Upper lobe of left lung (tissue), 6 donors: ENCODE measurements around the gene SCNN1G. TPM values are rescaled to one million over a fixed set of nuclear protein-coding genes. Genes with fewer than 3 reads are reported as not detected.
"Not testable (repeated sequence)": the region's sequence is repeated elsewhere in the genome, so short reads cannot be mapped to it uniquely, and the experiment has no call there.

ENCODE experiments used
- ATAC-seq, 2 donors: fragments of 200-7000 bp; cut with Tn5 transposase; one replicate each; pipeline ENCODE4 v1.9.1; 2022; ENCODE audit warnings: mild to moderate bottlenecking in 2 of 2, moderate library complexity in 2 of 2; ENCODE audit not compliant: low FRiP score in 2 of 2
- DNase-seq, 2 donors: peaks; one replicate each; pipeline ENCODE4 v3.0.0-alpha.2; 2019 to 2020
- H3K27ac ChIP-seq, 4 donors: fragments of 200-600 bp; sonication (generic); one replicate each; pipeline ENCODE4 v1.5.1; 2016 to 2019
- H3K27me3 ChIP-seq, 4 donors: fragments of 200-600 bp; sonication (generic); one replicate each; pipeline ENCODE4 v1.5.1; 2017 to 2019
- H3K36me3 ChIP-seq, 4 donors: fragments of 200-600 bp; sonication (generic); one replicate each; pipeline ENCODE4 v1.5.1; 2016 to 2019
- H3K4me1 ChIP-seq, 4 donors: fragments of 200-600 bp; sonication (generic); one replicate each; pipeline ENCODE4 v1.5.1; 2018 to 2019
- H3K4me3 ChIP-seq, 4 donors: fragments of 200-600 bp; sonication (generic); one replicate each; pipeline ENCODE4 v1.5.1; 2017 to 2019; ENCODE audit warnings: mild to moderate bottlenecking in 2 of 4, moderate library complexity in 1 of 4
- H3K9me3 ChIP-seq, 4 donors: fragments of 200-600 bp; sonication (generic); one replicate each; pipeline ENCODE4 v1.5.1; 2018 to 2019
- EP300 ChIP-seq, 4 donors: sonication (generic); formaldehyde crosslinking; IDR thresholded peaks; one replicate each; pipeline ENCODE4 v1.5.1; 2017; ENCODE audit warnings: antibody characterized with exemption in 4 of 4, control low read depth in 2 of 4
- POLR2A ChIP-seq, 4 donors: fragments of 450-650 bp; IDR thresholded peaks; one replicate each; pipeline ENCODE4 v1.5.1; 2016 to 2017; ENCODE audit warnings: antibody characterized with exemption in 4 of 4, mild to moderate bottlenecking in 2 of 4
- POLR2AphosphoS5 ChIP-seq, 2 donors: sonication (generic); formaldehyde crosslinking; IDR thresholded peaks; one replicate each; pipeline ENCODE4 v1.5.1; 2017; ENCODE audit warnings: antibody characterized with exemption in 2 of 2
- WGBS, 2 donors: methylation state at CpG; one replicate each; pipeline ENCODE4 v1.1.5; 2017 to 2018; 5-methylcytosine and 5-hydroxymethylcytosine counted together
- total RNA-seq, 6 donors: library from RNA; depleted of rRNA in 4 of 6; stranded (reverse); fragments of >200 nt in 4 of 6; gene quantifications; one replicate each; pipeline versions ENCODE4 v1.1.0 to v1.2.1, GENCODE V29; 2016 to 2021
- TF ChIP-seq, protein P1 (sequence below), 6 experiments: fragments of 450-650 bp in 4 of 6; fragments of 200-600 bp in 2 of 6; sonication (generic) in 2 of 6; IDR thresholded peaks; one replicate each; pipeline ENCODE4 v1.5.1; 2016 to 2019; ENCODE audit warnings: antibody characterized with exemption in 6 of 6
- donor health status: DM: no; HTN: no; CAD: no; lungs with moderate emphysema.
- donor health status: DM: no; HTN: yes; CAD: no; lungs with severe emphysema.

SCNN1G gene
- total RNA-seq, 6 donors from 2014 or later: 10.8 to 16.8 (median 13.8) TPM

DNA sequence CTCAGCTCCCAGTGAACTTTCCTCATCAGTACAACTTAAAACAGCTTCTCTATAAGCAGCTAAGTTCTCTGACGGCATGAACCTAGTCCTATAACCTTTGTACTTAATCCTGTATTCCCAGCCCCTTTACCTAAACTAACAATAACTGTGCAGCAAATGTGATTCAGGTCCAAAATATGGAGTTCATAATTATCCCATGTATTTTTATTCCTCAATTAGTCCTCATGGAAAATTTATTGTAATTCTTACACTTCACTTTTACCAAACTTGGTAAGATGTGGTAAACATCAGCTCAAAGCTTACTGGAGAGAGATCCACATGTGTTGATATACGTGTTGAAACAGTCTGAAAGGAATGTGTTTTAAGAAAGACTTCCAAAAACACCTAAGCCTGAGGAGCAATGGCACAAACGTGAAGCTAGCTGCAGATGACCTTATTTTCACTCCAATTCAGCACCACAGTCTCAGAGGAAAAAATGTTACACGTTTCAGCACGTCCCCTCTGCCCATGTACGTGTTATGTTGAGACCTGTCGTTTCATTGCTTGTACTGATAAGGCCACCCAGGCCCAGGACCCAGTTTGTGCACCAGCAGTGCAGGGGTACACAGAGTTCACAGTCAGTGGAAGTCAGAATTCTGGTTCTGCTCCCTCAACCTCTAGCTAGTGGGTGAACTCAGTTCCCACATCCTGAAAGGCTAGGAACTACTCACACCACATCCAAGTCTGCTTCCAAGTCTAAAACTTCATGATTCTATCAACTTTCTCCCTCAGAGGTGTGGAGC lies 40.4 kb upstream of the SCNN1G start:
- Histone ChIP-seq H3K27me3 (no peaks in the 10 kb centered on the region), H3K27ac (no peak overlapping the region), H3K36me3 (no peaks in the 10 kb centered on the region), H3K4me1 (peaks cover 8 to 25% (median 16%) of the 10 kb centered on the region in 4 donors), H3K9me3 (peaks cover 0 to under 1% (median 0%) of the 10 kb centered on the region in 4 donors), H3K4me3 (no peak overlapping the region)
- DNase-seq: no peak
- 56 to 59% methylated on average over 7 of the region's 7 CpGs for WGBS, 2 donors
- ATAC-seq: no peak
- TF ChIP-seq, protein P1, sequence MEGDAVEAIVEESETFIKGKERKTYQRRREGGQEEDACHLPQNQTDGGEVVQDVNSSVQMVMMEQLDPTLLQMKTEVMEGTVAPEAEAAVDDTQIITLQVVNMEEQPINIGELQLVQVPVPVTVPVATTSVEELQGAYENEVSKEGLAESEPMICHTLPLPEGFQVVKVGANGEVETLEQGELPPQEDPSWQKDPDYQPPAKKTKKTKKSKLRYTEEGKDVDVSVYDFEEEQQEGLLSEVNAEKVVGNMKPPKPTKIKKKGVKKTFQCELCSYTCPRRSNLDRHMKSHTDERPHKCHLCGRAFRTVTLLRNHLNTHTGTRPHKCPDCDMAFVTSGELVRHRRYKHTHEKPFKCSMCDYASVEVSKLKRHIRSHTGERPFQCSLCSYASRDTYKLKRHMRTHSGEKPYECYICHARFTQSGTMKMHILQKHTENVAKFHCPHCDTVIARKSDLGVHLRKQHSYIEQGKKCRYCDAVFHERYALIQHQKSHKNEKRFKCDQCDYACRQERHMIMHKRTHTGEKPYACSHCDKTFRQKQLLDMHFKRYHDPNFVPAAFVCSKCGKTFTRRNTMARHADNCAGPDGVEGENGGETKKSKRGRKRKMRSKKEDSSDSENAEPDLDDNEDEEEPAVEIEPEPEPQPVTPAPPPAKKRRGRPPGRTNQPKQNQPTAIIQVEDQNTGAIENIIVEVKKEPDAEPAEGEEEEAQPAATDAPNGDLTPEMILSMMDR (IDR thresholded peaks at IDR 0.05): no peak
- TF ChIP-seq EP300 (IDR thresholded peaks at IDR 0.05) (no peak), POLR2AphosphoS5 (IDR thresholded peaks at IDR 0.05) (no peak), POLR2A (IDR thresholded peaks at IDR 0.05) (no peak)

DNA sequence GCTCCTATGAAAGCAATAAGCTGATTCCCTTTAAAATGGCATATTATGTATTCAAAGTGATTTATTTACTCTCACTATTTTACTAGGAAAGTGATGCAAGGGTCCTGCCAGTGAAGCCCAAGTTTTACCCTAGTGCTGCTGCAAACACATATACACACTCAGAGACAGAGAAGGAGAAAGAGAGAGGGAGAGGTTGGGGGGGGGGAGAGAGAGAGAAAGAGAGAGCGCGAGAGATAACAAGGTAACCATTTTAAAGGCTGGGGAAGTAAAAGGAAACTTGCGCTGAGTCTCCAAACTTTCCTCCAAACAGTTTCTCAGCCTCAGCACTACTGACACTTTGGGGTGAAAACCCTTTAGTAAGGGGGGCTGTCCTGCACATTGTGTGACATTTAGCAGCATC lies 39.2 kb upstream of the SCNN1G start:
- Histone ChIP-seq H3K4me1 (peaks cover 12 to 38% (median 25%) of the 10 kb centered on the region in 4 donors), H3K27ac (no peak overlapping the region), H3K27me3 (no peaks in the 10 kb centered on the region), H3K36me3 (no peaks in the 10 kb centered on the region), H3K4me3 (no peak overlapping the region), H3K9me3 (no peaks in the 10 kb centered on the region)
- ATAC-seq: no peak
- TF ChIP-seq, protein P1 (IDR thresholded peaks at IDR 0.05): no peak
- TF ChIP-seq POLR2A (IDR thresholded peaks at IDR 0.05): no peak
- TF ChIP-seq EP300 (IDR thresholded peaks at IDR 0.05): no peak
- TF ChIP-seq POLR2AphosphoS5 (IDR thresholded peaks at IDR 0.05): no peak
- DNase-seq: no peak
- WGBS, 2 donors: 87 to 91% methylated on average over 3 of the region's 3 CpGs

DNA sequence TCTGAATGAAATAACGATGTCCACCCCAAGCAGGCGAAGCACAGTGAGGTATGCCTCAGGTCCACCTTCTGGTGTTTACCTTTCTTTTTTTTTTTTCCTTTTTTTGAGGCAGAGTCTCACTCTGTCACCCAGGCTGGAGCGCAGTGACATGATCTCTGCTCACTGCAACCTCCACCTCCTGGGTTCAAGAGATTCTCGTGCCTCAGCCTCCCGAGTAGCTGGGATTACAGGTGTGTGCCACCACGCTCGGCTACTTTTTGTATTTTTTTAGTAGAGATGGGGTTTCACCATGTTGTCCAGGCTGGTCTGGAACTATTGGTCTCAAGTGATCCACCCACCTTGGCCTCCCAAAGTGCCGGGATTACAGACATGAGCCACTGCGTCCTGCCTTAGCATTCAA lies 38.2 kb upstream of the SCNN1G start:
- H3K4me3 ChIP-seq, H3K9me3 ChIP-seq, H3K36me3 ChIP-seq, H3K27me3 ChIP-seq, H3K27ac ChIP-seq, ATAC-seq, DNase-seq: not testable (repeated sequence)
- peaks cover 13 to 40% (median 26%) of the 10 kb centered on the region in 4 donors for H3K4me1 ChIP-seq
- WGBS, 2 donors: 96 to 97% methylated on average over 9 of the region's 9 CpGs

DNA sequence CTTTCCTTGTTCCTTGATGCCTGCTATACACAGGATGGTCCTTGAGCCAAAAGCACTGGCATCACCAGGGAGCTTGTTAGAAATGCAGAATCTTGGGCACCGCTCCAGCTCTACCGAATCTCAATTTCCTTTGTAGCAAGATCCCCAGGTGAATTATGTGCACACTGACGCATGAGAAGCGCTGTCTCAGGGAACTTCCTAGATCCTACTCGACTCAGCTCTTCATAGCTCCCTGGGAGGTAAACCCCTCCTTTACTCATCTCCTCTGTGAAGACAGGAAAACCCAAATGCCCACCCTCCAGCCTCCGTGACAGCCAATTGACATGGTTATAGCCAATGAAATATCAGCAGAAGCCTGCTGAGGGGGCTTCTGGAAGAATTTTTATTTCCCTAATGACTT lies 37.4 kb upstream of the SCNN1G start:
- no peak overlapping the region for H3K27ac ChIP-seq

DNA sequence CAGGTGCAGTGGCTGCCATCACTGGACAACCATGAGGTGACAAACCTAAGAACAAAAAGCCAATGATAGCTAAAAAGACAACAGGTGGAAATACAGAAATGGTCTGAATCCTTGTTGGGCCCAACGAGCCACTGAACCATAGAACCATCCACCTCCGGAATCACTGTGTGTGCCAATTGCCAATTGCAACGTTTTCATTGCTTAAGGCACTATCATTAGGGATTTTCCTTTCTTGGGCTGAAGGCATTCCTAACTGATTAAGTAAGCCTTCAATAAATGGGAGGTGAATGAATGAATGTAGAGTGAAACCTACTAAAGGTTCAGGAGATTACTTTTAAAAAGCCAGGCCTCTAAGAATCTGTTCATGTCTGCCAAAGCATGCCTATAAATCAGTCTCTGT lies 36.9 kb upstream of the SCNN1G start:
- no peak overlapping the region for H3K4me3 ChIP-seq

More for the DNA sequence above, 37.4 kb upstream of the SCNN1G start:
- Histone ChIP-seq H3K9me3 (no peaks in the 10 kb centered on the region), H3K36me3 (no peaks in the 10 kb centered on the region), H3K4me3 (no peak overlapping the region), H3K27me3 (no peaks in the 10 kb centered on the region), H3K4me1 (peaks cover 12 to 47% (median 28%) of the 10 kb centered on the region in 4 donors)
- no peak for ATAC-seq
- TF ChIP-seq EP300 (IDR thresholded peaks at IDR 0.05): no peak
- TF ChIP-seq POLR2A (IDR thresholded peaks at IDR 0.05): no peak
- TF ChIP-seq POLR2AphosphoS5 (IDR thresholded peaks at IDR 0.05): no peak
- TF ChIP-seq, protein P1 (IDR thresholded peaks at IDR 0.05): no peak
- DNase-seq: no peak
- 61 to 76% methylated on average over 6 of the region's 6 CpGs for WGBS, 2 donors

More for the DNA sequence above, 36.9 kb upstream of the SCNN1G start:
- DNase-seq (no peak), ATAC-seq (no peak)
- H3K4me1 ChIP-seq: peaks cover 12 to 43% (median 28%) of the 10 kb centered on the region in 4 donors
- TF ChIP-seq, protein P1 (IDR thresholded peaks at IDR 0.05): no peak
- TF ChIP-seq POLR2A (IDR thresholded peaks at IDR 0.05): no peak
- no peak for TF ChIP-seq EP300 (IDR thresholded peaks at IDR 0.05)
- no peak for TF ChIP-seq POLR2AphosphoS5 (IDR thresholded peaks at IDR 0.05)
- peak overlapping the region in 1 of 4 donors; percentile 3 for H3K27ac ChIP-seq
- H3K27me3 ChIP-seq: no peaks in the 10 kb centered on the region
- no peaks in the 10 kb centered on the region for H3K9me3 ChIP-seq
- 45 to 54% methylated on average over 3 of the region's 3 CpGs for WGBS, 2 donors
- no peaks in the 10 kb centered on the region for H3K36me3 ChIP-seq
